Neural progenitor cell (in vitro differentiated cells): ENCODE results near the gene FAM120A. TPM values are rescaled to one million over a fixed set of nuclear protein-coding genes. Genes with fewer than 3 reads are reported as not detected.

Experiments
- DNase-seq: peaks from one replicate; pipeline ENCODE4 v3.0.0-alpha.2; 2016; ENCODE audit warnings: low spot score
- H2AFZ ChIP-seq: fragments of 200-600 bp; sonication (generic); replicated peaks from 2 replicates; pipeline ENCODE4 v1.6.1; 2016; ENCODE audit warnings: antibody characterized with exemption
- H3F3A ChIP-seq: fragments of 200-600 bp; sonication (generic); 2 replicates; pipeline ENCODE4 v1.6.1; 2016; ENCODE audit warnings: antibody characterized with exemption, low read depth
- H3K27ac ChIP-seq: fragments of 200-600 bp; sonication (generic); 2 replicates; pipeline ENCODE4 v1.5.1; 2016; ENCODE audit warnings: mild to moderate bottlenecking
- H3K27me3 ChIP-seq: fragments of 200-600 bp; sonication (generic); 2 replicates; pipeline ENCODE4 v1.6.1; 2016; ENCODE audit warnings: mild to moderate bottlenecking, moderate library complexity
- H3K36me3 ChIP-seq: fragments of 200-600 bp; sonication (generic); 2 replicates; pipeline ENCODE4 v1.5.1; 2016
- H3K4me1 ChIP-seq: fragments of 200-600 bp; sonication (generic); 2 replicates; pipeline ENCODE4 v1.6.1; 2016; ENCODE audit warnings: mixed run types
- H3K4me2 ChIP-seq: fragments of 200-600 bp; sonication (generic); 2 replicates; pipeline ENCODE4 v1.6.1; 2016
- H3K4me3 ChIP-seq: fragments of 200-600 bp; sonication (generic); 2 replicates; pipeline ENCODE4 v1.5.1; 2016
- H3K79me2 ChIP-seq: fragments of 200-600 bp; sonication (generic); 2 replicates; pipeline ENCODE4 v1.6.1; 2016; ENCODE audit warnings: low read depth
- H3K9ac ChIP-seq: fragments of 200-600 bp; sonication (generic); 2 replicates; pipeline ENCODE4 v1.6.1; 2016
- H3K9me3 ChIP-seq: fragments of 200-600 bp; sonication (generic); 2 replicates; pipeline ENCODE4 v1.5.1; 2016; ENCODE audit warnings: low read depth
- H4K20me1 ChIP-seq: fragments of 200-600 bp; sonication (generic); 2 replicates; pipeline ENCODE4 v1.6.1; 2016; ENCODE audit warnings: low read depth
- H3K27ac Mint-ChIP-seq: 3 replicates; pipeline ENCODE4 v1.8.0; 2021; ENCODE audit warnings: mixed read lengths
- H3K27me3 Mint-ChIP-seq: 2 replicates; pipeline ENCODE4 v1.8.0; 2022; ENCODE audit warnings: low read depth, mild to moderate bottlenecking, inconsistent platforms, moderate library complexity, mixed read lengths; ENCODE audit not compliant: insufficient read depth
- H3K36me3 Mint-ChIP-seq: 3 replicates; pipeline ENCODE4 v1.8.0; 2021; ENCODE audit warnings: mixed read lengths
- H3K4me1 Mint-ChIP-seq: 3 replicates; pipeline ENCODE4 v1.8.0; 2021; ENCODE audit warnings: mixed read lengths
- H3K4me3 Mint-ChIP-seq: 3 replicates; pipeline ENCODE4 v1.8.0; 2021; ENCODE audit warnings: mild to moderate bottlenecking, moderate library complexity, mixed read lengths
- H3K9me3 Mint-ChIP-seq: 3 replicates; pipeline ENCODE4 v1.8.0; 2020; ENCODE audit warnings: mixed read lengths
- EZH2 ChIP-seq: fragments of 200-600 bp; sonication (generic); IDR thresholded peaks from 2 replicates; pipeline ENCODE4 v1.6.1; 2017; ENCODE audit warnings: antibody characterized with exemption, mild to moderate bottlenecking, moderate library complexity
- EZH2phosphoT487 ChIP-seq: fragments of 200-600 bp; sonication (generic); IDR thresholded peaks from 2 replicates; pipeline ENCODE4 v1.6.1; 2017; ENCODE audit warnings: antibody characterized with exemption
- total RNA-seq: library from RNA; depleted of rRNA; stranded (reverse); fragments of >200 nt; gene quantifications from 2 replicates; pipeline ENCODE4 v1.2.3, GENCODE V29; 2015; ENCODE audit warnings: low replicate concordance
- TF ChIP-seq, protein P1 (sequence below): fragments of 200-600 bp; sonication (generic); IDR thresholded peaks from 2 replicates; pipeline ENCODE4 v1.5.1; 2017; ENCODE audit warnings: antibody characterized with exemption, mild to moderate bottlenecking

Gene FAM120A
- total RNA-seq, 1 donor from 2014 or later = 17.2 TPM

DNA sequence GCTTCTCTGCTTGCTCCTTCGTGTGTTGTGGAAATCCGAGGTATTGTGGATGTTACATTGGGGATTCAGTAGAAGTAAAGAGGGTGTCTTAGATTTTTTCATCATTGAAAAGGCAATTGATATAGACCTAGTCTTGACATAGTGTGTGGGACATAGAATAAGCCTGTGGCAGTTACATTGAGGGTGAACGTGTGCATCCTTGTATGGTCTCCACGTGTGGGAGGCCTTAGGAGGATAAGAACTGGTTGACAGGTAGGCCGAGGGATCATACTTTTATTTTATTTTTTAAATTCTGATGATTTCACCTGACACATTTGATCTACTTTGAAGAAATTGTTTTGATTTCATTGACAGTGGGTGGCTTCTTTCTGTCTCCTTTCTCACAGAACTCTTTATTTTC, 18.9 kb downstream of the FAM120A start:
- peaks cover 8% of the 10 kb centered on the region for H3F3A ChIP-seq
- peaks cover 28% of the 10 kb centered on the region for H4K20me1 ChIP-seq
- peaks cover 22% of the 10 kb centered on the region for H3K36me3 Mint-ChIP-seq
- H3K27ac ChIP-seq = no peak overlapping the region
- H3K9me3 ChIP-seq = no peaks in the 10 kb centered on the region
- DNase-seq = no peak
- no peaks in the 10 kb centered on the region for H3K9me3 Mint-ChIP-seq
- no peak overlapping the region for H2AFZ ChIP-seq
- no peaks in the 10 kb centered on the region for H3K27me3 ChIP-seq
- no peaks in the 10 kb centered on the region for H3K36me3 ChIP-seq
- peaks cover 36% of the 10 kb centered on the region for H3K4me1 Mint-ChIP-seq
- H3K27ac Mint-ChIP-seq = no peak overlapping the region
- H3K4me2 ChIP-seq = no peak overlapping the region
- TF ChIP-seq, protein P1, sequence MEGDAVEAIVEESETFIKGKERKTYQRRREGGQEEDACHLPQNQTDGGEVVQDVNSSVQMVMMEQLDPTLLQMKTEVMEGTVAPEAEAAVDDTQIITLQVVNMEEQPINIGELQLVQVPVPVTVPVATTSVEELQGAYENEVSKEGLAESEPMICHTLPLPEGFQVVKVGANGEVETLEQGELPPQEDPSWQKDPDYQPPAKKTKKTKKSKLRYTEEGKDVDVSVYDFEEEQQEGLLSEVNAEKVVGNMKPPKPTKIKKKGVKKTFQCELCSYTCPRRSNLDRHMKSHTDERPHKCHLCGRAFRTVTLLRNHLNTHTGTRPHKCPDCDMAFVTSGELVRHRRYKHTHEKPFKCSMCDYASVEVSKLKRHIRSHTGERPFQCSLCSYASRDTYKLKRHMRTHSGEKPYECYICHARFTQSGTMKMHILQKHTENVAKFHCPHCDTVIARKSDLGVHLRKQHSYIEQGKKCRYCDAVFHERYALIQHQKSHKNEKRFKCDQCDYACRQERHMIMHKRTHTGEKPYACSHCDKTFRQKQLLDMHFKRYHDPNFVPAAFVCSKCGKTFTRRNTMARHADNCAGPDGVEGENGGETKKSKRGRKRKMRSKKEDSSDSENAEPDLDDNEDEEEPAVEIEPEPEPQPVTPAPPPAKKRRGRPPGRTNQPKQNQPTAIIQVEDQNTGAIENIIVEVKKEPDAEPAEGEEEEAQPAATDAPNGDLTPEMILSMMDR = no peak
- TF ChIP-seq EZH2phosphoT487 (no peak), EZH2 (no peak)
- H3K79me2 ChIP-seq = peaks cover 97% of the 10 kb centered on the region
- peaks cover 10% of the 10 kb centered on the region for H3K4me1 ChIP-seq
- no peak overlapping the region for H3K9ac ChIP-seq
- no peak overlapping the region for H3K4me3 Mint-ChIP-seq
- peaks cover 4% of the 10 kb centered on the region for H3K27me3 Mint-ChIP-seq
- no peak overlapping the region for H3K4me3 ChIP-seq

DNA sequence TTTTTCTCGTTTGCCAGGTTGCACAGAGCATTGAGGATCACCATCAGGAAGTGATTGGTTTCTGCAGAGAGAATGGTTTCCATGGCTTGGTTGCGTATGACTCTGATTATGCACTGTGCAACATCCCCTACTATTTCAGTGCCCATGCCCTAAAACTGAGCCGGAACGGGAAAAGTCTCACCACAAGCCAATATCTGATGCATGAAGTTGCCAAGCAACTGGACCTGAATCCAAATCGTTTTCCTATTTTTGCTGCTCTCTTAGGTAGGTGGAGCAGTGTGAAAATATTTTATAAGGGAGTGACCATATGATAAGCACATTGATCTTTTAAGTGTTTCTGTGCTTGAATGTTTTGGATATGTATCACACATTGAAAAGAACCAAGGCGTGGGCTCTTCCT, 19.6 kb downstream of the FAM120A start:
- Histone ChIP-seq H3K4me3 (no peak overlapping the region), H3K9ac (no peak overlapping the region), H3K27ac (no peak overlapping the region), H2AFZ (no peak overlapping the region), H3K36me3 (no peaks in the 10 kb centered on the region), H3K4me2 (no peak overlapping the region), H3K79me2 (peaks cover 90% of the 10 kb centered on the region), H3K4me1 (peaks cover 10% of the 10 kb centered on the region), H3K9me3 (no peaks in the 10 kb centered on the region), H4K20me1 (peaks cover 27% of the 10 kb centered on the region), H3F3A (peaks cover 8% of the 10 kb centered on the region), H3K27me3 (no peaks in the 10 kb centered on the region)
- peaks cover 3% of the 10 kb centered on the region for H3K27me3 Mint-ChIP-seq
- TF ChIP-seq EZH2 (no peak), EZH2phosphoT487 (no peak)
- TF ChIP-seq, protein P1 = no peak
- no peak overlapping the region for H3K4me3 Mint-ChIP-seq
- H3K36me3 Mint-ChIP-seq = peaks cover 24% of the 10 kb centered on the region
- H3K9me3 Mint-ChIP-seq = no peaks in the 10 kb centered on the region
- no peak for DNase-seq
- no peak overlapping the region for H3K27ac Mint-ChIP-seq
- H3K4me1 Mint-ChIP-seq = peaks cover 30% of the 10 kb centered on the region

DNA sequence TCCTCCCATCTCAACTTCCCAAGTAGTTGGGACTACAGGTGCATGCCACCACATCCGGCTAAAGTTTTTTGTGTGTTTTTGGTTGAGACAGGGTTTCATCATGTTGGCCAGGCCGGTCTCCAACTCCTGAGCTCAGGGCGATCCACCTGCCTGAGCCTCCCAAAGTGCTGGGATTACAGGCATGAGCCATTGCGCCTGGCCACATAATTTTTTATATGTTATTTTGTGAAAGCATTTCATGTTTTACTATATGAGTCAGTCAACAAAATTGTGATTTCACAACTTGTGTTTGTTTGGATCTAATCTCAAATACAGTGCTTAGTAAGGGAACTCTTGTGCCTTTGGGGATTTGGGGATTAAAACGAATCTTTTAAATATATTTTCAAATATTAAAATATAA, 21.9 kb downstream of the FAM120A start:
- DNase-seq = no peak
- H3K4me3 Mint-ChIP-seq = no peak overlapping the region
- no peak overlapping the region for H3K27ac Mint-ChIP-seq
- H3K4me1 ChIP-seq = peaks cover 10% of the 10 kb centered on the region
- no peak overlapping the region for H3K4me3 ChIP-seq
- H3K27me3 Mint-ChIP-seq = peaks cover 3% of the 10 kb centered on the region
- H3K36me3 ChIP-seq = no peaks in the 10 kb centered on the region
- peaks cover 24% of the 10 kb centered on the region for H3K36me3 Mint-ChIP-seq
- H3K9me3 ChIP-seq = no peaks in the 10 kb centered on the region
- peaks cover 77% of the 10 kb centered on the region for H3K79me2 ChIP-seq
- no peak overlapping the region for H2AFZ ChIP-seq
- H3F3A ChIP-seq = peaks cover 6% of the 10 kb centered on the region
- TF ChIP-seq, protein P1 = no peak
- TF ChIP-seq EZH2 (no peak), EZH2phosphoT487 (no peak)
- H4K20me1 ChIP-seq = peaks cover 14% of the 10 kb centered on the region
- no peak overlapping the region for H3K9ac ChIP-seq
- no peaks in the 10 kb centered on the region for H3K9me3 Mint-ChIP-seq
- H3K27me3 ChIP-seq = no peaks in the 10 kb centered on the region
- H3K4me1 Mint-ChIP-seq = peaks cover 19% of the 10 kb centered on the region
- H3K27ac ChIP-seq = no peak overlapping the region
- no peak overlapping the region for H3K4me2 ChIP-seq
